OCI-LY3 (cell line): ENCODE results near the gene ZNF326.

Source experiments
- CTCF ChIP-seq: fragments of 200-600, 300-600 bp; sonication (generic); IDR thresholded peaks from 2 replicates; pipeline ENCODE4 v1.5.1; 2014; ENCODE audit warnings: antibody characterized with exemption, low read length, low read depth
- EZH2phosphoT487 ChIP-seq: fragments of 200-600 bp; shearing (Covaris generic); IDR thresholded peaks from 2 replicates; pipeline ENCODE4 v1.6.1; 2018; ENCODE audit warnings: antibody characterized with exemption, mixed run types, low read depth

- TF ChIP-seq CTCF = no peak
- no peak for TF ChIP-seq EZH2phosphoT487
Observed at GRCh38 chr1:89980605-89981004, 14.3 kb upstream of the ZNF326 start.
